Central memory CD8-positive, alpha-beta T cell (primary cell): Measurements from ENCODE around the gene TATDN2.
A peak's percentile ranks its signal among the peaks of the same experiment; 100 is the strongest.

Experiments
- ATAC-seq: fragments of 150-1000 bp; cut with Tn5 transposase; replicated peaks from 2 replicates; pipeline ENCODE4 v1.10.0; 2022; ENCODE audit warnings: mild to moderate bottlenecking, moderate FRiP score, moderate number of reproducible peaks; ENCODE audit not compliant: poor library complexity, severe bottlenecking; ENCODE audit errors: extremely low read depth
- DNase-seq, 2 donors: peaks; one replicate each; pipeline ENCODE4 v3.0.0; 2021; ENCODE audit warnings: low spot score in 2 of 2
- H3K27ac Mint-ChIP-seq: one replicate; pipeline ENCODE4 v1.8.0; 2022; ENCODE audit warnings: low read depth, mild to moderate bottlenecking, moderate library complexity, mixed read lengths
- H3K27me3 Mint-ChIP-seq: one replicate; pipeline ENCODE4 v1.8.0; 2022; ENCODE audit warnings: mixed read lengths
- H3K36me3 Mint-ChIP-seq: one replicate; pipeline ENCODE4 v1.8.0; 2022; ENCODE audit warnings: mild to moderate bottlenecking, moderate library complexity, mixed read lengths; ENCODE audit not compliant: insufficient read depth
- H3K4me1 Mint-ChIP-seq: one replicate; pipeline ENCODE4 v1.8.0; 2022; ENCODE audit warnings: mixed read lengths
- H3K4me3 Mint-ChIP-seq: one replicate; pipeline ENCODE4 v1.8.0; 2022; ENCODE audit warnings: mild to moderate bottlenecking, moderate library complexity, mixed read lengths
- H3K9me3 Mint-ChIP-seq: one replicate; pipeline ENCODE4 v1.8.0; 2022; ENCODE audit warnings: mixed read lengths

Gene TATDN2, protein sequence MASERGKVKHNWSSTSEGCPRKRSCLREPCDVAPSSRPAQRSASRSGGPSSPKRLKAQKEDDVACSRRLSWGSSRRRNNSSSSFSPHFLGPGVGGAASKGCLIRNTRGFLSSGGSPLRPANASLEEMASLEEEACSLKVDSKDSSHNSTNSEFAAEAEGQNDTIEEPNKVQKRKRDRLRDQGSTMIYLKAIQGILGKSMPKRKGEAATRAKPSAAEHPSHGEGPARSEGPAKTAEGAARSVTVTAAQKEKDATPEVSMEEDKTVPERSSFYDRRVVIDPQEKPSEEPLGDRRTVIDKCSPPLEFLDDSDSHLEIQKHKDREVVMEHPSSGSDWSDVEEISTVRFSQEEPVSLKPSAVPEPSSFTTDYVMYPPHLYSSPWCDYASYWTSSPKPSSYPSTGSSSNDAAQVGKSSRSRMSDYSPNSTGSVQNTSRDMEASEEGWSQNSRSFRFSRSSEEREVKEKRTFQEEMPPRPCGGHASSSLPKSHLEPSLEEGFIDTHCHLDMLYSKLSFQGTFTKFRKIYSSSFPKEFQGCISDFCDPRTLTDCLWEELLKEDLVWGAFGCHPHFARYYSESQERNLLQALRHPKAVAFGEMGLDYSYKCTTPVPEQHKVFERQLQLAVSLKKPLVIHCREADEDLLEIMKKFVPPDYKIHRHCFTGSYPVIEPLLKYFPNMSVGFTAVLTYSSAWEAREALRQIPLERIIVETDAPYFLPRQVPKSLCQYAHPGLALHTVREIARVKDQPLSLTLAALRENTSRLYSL

DNA sequence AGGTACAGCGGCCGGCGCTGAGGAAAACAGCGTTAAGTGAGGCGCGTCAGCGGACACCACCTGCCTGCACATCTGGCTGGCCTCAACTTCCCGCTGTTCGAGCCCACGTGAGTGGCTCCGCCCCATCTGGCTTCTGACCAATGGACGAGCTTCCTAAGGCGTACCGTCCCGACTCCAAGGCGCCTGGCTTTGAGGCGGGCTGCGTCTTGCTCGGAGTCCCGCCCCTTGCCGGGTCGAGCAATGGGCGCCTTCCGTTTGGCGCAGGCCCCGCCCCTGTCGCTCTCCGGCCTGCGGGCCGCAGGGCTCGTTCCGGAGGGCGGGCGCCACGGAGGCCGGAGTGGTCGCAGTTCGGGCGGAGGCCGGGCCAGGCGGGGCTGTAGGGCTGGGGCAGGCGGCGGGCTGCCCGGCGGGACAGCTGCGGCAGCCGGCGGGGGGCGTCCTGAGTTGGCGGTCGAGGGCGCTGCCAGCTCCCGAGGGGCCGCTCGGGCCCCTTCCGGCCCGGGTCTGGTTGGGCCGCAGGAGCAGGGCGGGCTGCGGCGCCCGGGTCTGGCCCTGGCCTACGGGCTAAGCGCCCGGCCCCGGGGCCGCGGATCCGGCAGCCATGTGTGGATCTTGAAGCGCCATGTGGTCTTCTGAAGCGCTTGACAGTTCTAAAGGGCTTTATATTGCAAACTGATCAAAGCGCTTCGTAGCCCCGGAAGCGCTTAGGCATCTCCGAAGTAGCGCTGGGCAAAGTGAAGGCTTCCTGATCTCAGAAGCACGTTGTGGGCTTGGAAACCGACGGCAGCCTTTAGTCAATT, at the start of gene TATDN2:
Gene TATDN2 (plus strand): TSS at position 276 of the 800 bp plus-strand sequence. CDS start 742 bp downstream, outside the sequence.
- ATAC-seq (peak; percentile 94), DNase-seq (peak; percentile 71 to 82)
- Mint-ChIP-seq H3K9me3 (peaks cover 5% of the 10 kb centered on the region), H3K27me3 (no peaks in the 10 kb centered on the region), H3K27ac (peak within 1 kb of the TSS; percentile 92), H3K36me3 (peaks cover 21% of the 10 kb centered on the region), H3K4me3 (peak within 1 kb of the TSS; percentile 98), H3K4me1 (peaks cover 52% of the 10 kb centered on the region)

DNA sequence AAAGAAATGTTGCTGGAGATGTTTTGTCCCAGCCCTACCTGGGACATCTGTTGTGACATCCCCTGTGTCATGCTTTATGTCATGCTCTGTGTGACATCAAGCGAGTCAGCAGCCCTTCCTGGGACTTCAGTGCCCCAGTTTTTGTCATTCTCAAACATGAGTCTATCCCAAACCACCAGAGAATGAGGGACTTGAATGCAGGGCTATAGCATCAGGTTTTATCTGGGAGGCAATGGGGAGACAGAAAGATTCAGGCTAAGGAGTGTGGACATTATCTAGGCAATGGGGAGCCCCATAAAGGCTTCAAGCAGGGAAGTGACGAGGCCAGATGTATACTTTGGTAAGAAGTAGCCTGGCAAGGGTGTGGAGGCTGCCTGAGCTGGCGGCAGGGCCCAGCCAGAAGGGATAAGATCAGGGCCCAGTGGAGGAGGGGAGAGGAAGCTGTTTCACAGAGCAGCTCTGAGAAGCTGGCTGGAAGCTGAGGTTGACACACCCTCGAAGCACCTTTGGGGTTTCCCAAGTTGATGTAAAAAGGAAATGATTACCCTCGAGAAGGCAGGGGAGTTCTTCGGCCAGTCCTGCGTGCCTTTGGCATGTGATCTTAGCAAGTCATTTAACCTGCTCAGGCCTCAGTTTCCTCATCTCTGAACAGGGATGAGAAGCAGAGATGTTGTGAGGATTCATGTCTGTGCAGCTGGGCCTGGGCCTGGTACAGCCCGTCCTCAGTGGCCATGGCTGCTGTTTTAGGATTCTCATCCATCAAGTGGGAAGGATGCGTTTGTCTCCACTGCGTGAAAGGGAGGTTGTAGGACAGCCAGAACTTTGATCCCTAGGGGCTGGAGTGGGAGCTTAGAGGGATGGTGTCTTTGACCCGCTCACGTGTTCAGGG, 49.3 kb upstream of the TATDN2 start:
- Mint-ChIP-seq H3K4me1 (peaks cover 35% of the 10 kb centered on the region), H3K27ac (peak overlapping the region; percentile 92), H3K27me3 (no peaks in the 10 kb centered on the region), H3K4me3 (peak overlapping the region; percentile 57), H3K9me3 (no peaks in the 10 kb centered on the region), H3K36me3 (peaks cover 8% of the 10 kb centered on the region)
- ATAC-seq (peak; percentile 55), DNase-seq (peak; percentile 28 to 49)

DNA sequence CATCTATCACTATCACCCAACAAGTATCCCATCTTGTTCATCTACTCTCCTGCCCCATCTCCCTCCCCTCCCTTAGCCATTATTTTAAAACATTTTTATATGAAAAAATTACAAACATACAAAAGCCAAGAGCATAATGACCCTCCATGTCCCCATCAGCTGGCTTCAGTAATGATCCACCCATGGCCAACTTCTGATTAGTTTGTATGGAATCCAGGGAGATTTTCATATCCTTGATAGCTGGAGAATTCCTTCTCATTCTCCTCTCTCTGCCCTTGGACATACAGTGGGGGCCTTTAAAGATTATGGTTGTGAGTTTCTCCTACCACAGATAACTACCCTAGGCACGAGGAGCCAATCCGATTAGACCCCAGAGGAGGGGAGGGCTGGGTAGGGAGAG, 43.3 kb upstream of the TATDN2 start:
- Mint-ChIP-seq H3K36me3 (peaks cover 5% of the 10 kb centered on the region), H3K27ac (no peak overlapping the region), H3K27me3 (no peaks in the 10 kb centered on the region), H3K4me3 (no peak overlapping the region), H3K9me3 (no peaks in the 10 kb centered on the region), H3K4me1 (no peaks in the 10 kb centered on the region)
- no peak for ATAC-seq
- DNase-seq, result no peak

GRCh38 chr3:10205451-10206165, 42.7 kb upstream of the TATDN2 start:
- H3K9me3 Mint-ChIP-seq, result no peaks in the 10 kb centered on the region
- H3K27ac Mint-ChIP-seq, result no peak overlapping the region
- H3K36me3 Mint-ChIP-seq, result peaks cover 5% of the 10 kb centered on the region
- no peaks in the 10 kb centered on the region for H3K4me1 Mint-ChIP-seq
- no peaks in the 10 kb centered on the region for H3K27me3 Mint-ChIP-seq
- DNase-seq, result no peak
- no peak overlapping the region for H3K4me3 Mint-ChIP-seq
- no peak for ATAC-seq

DNA sequence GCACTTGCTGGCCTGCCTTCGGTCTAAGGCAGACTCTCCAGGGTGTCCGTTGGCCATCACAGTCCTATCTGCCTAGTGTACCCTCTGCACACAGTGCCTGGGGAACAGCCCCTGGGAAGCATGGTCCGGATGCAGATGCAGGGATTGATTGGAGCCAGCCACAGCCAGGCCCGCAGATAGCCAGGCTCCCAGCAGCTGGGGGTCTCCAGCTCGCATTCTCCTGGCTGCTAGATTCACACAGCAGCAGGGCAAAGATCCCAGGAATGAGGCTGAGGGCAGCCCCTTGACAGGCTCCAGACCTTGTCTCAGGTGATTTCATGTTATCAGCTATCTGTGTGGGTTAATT, 42.1 kb upstream of the TATDN2 start:
- ATAC-seq, result no peak

GRCh38 chr3:10213156-10213792, 35.0 kb upstream of the TATDN2 start:
- no peak for DNase-seq
- H3K9me3 Mint-ChIP-seq, result no peaks in the 10 kb centered on the region
- H3K4me3 Mint-ChIP-seq, result no peak overlapping the region
- no peak for ATAC-seq
- no peak overlapping the region for H3K27ac Mint-ChIP-seq
- H3K4me1 Mint-ChIP-seq, result no peaks in the 10 kb centered on the region
- no peaks in the 10 kb centered on the region for H3K27me3 Mint-ChIP-seq
- peaks cover 13% of the 10 kb centered on the region for H3K36me3 Mint-ChIP-seq

More for the DNA sequence above, 42.1 kb upstream of the TATDN2 start:
- no peak overlapping the region for H3K4me3 Mint-ChIP-seq
- no peaks in the 10 kb centered on the region for H3K4me1 Mint-ChIP-seq
- H3K36me3 Mint-ChIP-seq, result peaks cover 5% of the 10 kb centered on the region
- H3K27ac Mint-ChIP-seq, result no peak overlapping the region
- H3K9me3 Mint-ChIP-seq, result no peaks in the 10 kb centered on the region
- DNase-seq, result no peak
- no peaks in the 10 kb centered on the region for H3K27me3 Mint-ChIP-seq

DNA sequence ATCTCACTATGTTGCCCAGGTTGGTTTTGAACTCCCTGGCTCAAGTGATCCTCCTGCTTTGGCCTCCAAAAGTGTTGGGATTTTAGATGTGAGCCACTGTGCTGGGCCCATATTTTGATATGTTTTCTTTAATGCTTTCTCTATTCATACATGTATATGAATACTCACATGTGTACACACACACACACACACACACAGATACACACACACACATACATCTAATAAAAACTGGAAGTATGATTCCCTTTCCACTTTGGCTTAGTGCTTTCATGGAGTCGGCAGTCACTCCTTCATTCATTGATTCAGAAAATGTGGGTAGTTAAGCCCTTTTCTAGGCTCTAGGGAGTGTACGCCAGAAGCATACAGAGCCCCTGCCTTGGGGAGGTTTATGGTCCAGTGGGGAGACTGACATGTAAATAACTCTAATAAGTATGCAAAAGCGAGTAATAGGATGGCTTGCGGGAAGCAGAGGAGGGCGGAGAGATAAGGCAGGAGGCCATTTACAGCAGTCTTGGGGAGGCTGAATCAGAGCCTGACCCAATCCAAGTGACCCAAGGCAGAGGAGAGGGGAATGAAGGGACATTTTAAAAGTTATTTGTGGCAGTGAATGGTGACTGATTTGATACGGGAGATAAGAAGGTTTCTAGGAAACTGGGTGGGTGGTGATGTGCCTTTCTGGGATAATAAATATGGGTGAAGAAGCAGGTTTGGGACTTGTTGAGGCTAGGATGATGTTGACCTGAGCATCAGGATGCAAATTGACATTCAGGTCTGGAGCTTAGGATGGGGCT, 32.5 kb upstream of the TATDN2 start:
- DNase-seq, result no peak
- H3K4me1 Mint-ChIP-seq, result peaks cover 12% of the 10 kb centered on the region
- no peak overlapping the region for H3K4me3 Mint-ChIP-seq
- H3K27ac Mint-ChIP-seq, result no peak overlapping the region
- no peaks in the 10 kb centered on the region for H3K9me3 Mint-ChIP-seq
- H3K36me3 Mint-ChIP-seq, result peaks cover 10% of the 10 kb centered on the region
- no peak for ATAC-seq
- no peaks in the 10 kb centered on the region for H3K27me3 Mint-ChIP-seq

DNA sequence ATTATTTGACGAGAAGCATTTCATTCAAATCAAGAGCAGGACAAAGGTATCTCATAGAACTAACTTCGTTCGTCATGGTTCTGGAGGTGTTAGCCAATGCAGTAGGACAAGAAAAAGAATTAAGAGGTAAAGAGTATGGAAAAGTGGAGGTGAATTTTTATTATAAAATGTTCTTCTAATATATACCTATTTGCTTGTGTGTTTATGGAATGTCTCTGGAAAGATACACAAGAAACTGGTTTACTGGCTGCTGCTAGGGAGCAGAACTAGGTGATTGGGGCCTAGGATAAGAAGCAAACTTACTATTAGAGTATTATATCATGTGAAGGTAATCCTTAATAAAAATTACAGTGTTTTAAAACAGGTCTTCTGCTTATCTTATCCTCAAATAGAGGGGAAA, 30.9 kb upstream of the TATDN2 start:
- no peaks in the 10 kb centered on the region for H3K9me3 Mint-ChIP-seq
- peaks cover 11% of the 10 kb centered on the region for H3K36me3 Mint-ChIP-seq
- H3K4me1 Mint-ChIP-seq, result peaks cover 15% of the 10 kb centered on the region
- ATAC-seq, result no peak
- H3K4me3 Mint-ChIP-seq, result no peak overlapping the region
- no peak overlapping the region for H3K27ac Mint-ChIP-seq
- DNase-seq, result no peak
- H3K27me3 Mint-ChIP-seq, result no peaks in the 10 kb centered on the region

- H3K4me1 Mint-ChIP-seq, result peaks cover 29% of the 10 kb centered on the region
- no peak for ATAC-seq
- peaks cover 7% of the 10 kb centered on the region for H3K36me3 Mint-ChIP-seq
- peak overlapping the region; percentile 67 for H3K27ac Mint-ChIP-seq
- H3K27me3 Mint-ChIP-seq, result no peaks in the 10 kb centered on the region
- no peak overlapping the region for H3K4me3 Mint-ChIP-seq
- DNase-seq, result no peak
- no peaks in the 10 kb centered on the region for H3K9me3 Mint-ChIP-seq
Measured at GRCh38 chr3:10219737-10220136, 28.5 kb upstream of the TATDN2 start.

- Mint-ChIP-seq H3K9me3 (no peaks in the 10 kb centered on the region), H3K27me3 (no peaks in the 10 kb centered on the region), H3K36me3 (peaks cover 8% of the 10 kb centered on the region), H3K4me1 (peaks cover 42% of the 10 kb centered on the region), H3K27ac (peak overlapping the region; percentile 76), H3K4me3 (no peak overlapping the region)
- DNase-seq (peak in 1 of 2 donors; percentile 28), ATAC-seq (peak; percentile 50)
Measured at GRCh38 chr3:10223676-10224639, 24.3 kb upstream of the TATDN2 start.
